A673 (cell line): ENCODE results near the gene FBXO21. TPM values are rescaled to one million over a fixed set of nuclear protein-coding genes. Genes with fewer than 3 reads are reported as not detected.
"Not testable (repeated sequence)": the region's sequence is repeated elsewhere in the genome, so short reads cannot be mapped to it uniquely, and the experiment has no call there.

Experiments used
- BruUV-seq: library from RNA; stranded (reverse); fragments of 400-500 nt; replicated peaks from 2 replicates; lab custom pipeline; 2021; lab: Mats Ljungman, UMichigan
- CTCF ChIA-PET: fragments of 300-600 bp; sonication (Branson Sonifier 250); formaldehyde crosslinking; loops from one replicate; lab custom pipeline; 2022; ENCODE audit warnings: antibody characterized with exemption; lab: Charles Lee
- POLR2A ChIA-PET: fragments of 300-600 bp; sonication (Branson Sonifier 250); formaldehyde crosslinking; loops from one replicate; lab custom pipeline; 2022; ENCODE audit warnings: antibody characterized with exemption; ENCODE audit not compliant: low non-redundant PET; lab: Charles Lee
- DNase-seq: peaks from one replicate; pipeline ENCODE4 v3.0.0-alpha.2; 2015; ENCODE audit warnings: low spot score
- H3K27ac ChIP-seq: fragments of 200-600 bp; sonication (generic); 2 replicates; pipeline ENCODE4 v1.5.1; 2016; ENCODE audit warnings: mixed run types, low read depth, mild to moderate bottlenecking, mixed read lengths, antibody characterized with exemption, low read length; ENCODE audit not compliant: poor library complexity, severe bottlenecking
- H3K27me3 ChIP-seq: fragments of 200-600 bp; sonication (generic); replicated peaks from 2 replicates; pipeline ENCODE4 v1.6.1; 2017; ENCODE audit warnings: mixed run types, low read depth, mild to moderate bottlenecking, mixed read lengths, antibody characterized with exemption, low read length; ENCODE audit not compliant: insufficient read depth, poor library complexity
- H3K36me3 ChIP-seq: fragments of 200-600 bp; sonication (generic); 2 replicates; pipeline ENCODE4 v1.6.1; 2016; ENCODE audit warnings: mixed run types, mild to moderate bottlenecking, mixed read lengths, antibody characterized with exemption, low read length; ENCODE audit not compliant: insufficient read depth, poor library complexity, severe bottlenecking
- H3K4me1 ChIP-seq: fragments of 200-600 bp; sonication (generic); 2 replicates; pipeline ENCODE4 v1.6.1; 2017; ENCODE audit warnings: mixed run types, mild to moderate bottlenecking, mixed read lengths, antibody characterized with exemption, low read length; ENCODE audit not compliant: insufficient read depth, poor library complexity, severe bottlenecking
- H3K4me3 ChIP-seq: fragments of 200-600 bp; sonication (generic); 2 replicates; pipeline ENCODE4 v1.5.1; 2016; ENCODE audit warnings: low read depth, mixed run types, mild to moderate bottlenecking, mixed read lengths, low read length; ENCODE audit not compliant: poor library complexity, severe bottlenecking
- H3K9me3 ChIP-seq: fragments of 200-600 bp; sonication (generic); 2 replicates; pipeline ENCODE4 v1.6.1; 2016; ENCODE audit warnings: mixed run types, low read depth, mild to moderate bottlenecking, mixed read lengths, antibody characterized with exemption, low read length; ENCODE audit not compliant: poor library complexity, severe bottlenecking
- EZH2 ChIP-seq: fragments of 200-600 bp; sonication (generic); IDR thresholded peaks from 2 replicates; pipeline ENCODE4 v1.6.1; 2017; ENCODE audit warnings: borderline replicate concordance, low read depth, mild to moderate bottlenecking, mixed read lengths, antibody characterized with exemption, low read length; ENCODE audit not compliant: poor library complexity, severe bottlenecking
- intact Hi-C: fragments of 100-400 bp; cut with micrococcal nuclease; formaldehyde crosslinking; loops from one replicate; pipeline ENCODE4 v1.10.0; 2022; ENCODE audit not compliant: unreplicated experiment
- total RNA-seq: library from RNA; stranded (reverse); gene quantifications from 2 replicates; pipeline ENCODE4 v1.2.3, GENCODE V29; 2021
- TF ChIP-seq, protein P1 (sequence below): fragments of 300-800, 200-600 bp; sonication (generic); conservative IDR thresholded peaks from 2 replicates; pipeline ENCODE4 v1.5.1; 2017; ENCODE audit warnings: low read depth, mild to moderate bottlenecking, antibody characterized with exemption, low read length, moderate library complexity, mixed read lengths

The FBXO21 gene
- total RNA-seq, 1 experiment from 2014 or later, result 45.4 TPM

DNA sequence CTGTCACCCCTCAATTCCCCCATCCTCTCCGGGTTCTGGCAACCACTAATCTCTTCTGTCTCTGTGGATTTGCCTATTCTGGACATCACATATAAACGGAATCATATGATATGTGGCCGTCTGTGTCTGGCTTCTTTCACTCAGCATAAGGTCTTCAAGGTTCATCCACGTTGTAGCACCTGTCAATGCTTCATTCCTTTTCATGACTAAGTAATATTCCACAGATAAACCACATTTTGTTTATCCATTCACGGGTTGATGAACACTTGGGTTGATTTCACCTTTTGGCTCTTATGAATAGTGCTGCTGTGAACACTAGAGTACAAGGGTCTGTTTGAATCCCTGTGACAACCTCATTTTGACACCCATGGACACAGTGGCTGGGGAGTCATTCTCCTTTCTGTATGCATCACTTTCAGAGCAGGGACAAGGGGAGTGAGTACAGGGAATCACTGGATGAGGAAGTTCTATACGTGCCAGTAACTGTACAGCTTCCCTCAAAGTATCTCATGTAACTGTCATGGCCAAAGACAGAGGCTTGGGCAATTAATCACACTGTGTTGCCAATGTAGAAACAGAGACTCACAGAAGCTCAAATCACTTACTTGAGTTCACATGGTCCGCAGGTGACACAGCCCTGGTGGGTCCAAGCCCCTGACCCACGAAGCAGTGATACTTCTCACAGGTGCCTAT lies 80.2 kb downstream of the FBXO21 start:
- H3K4me1 ChIP-seq, result no peaks in the 10 kb centered on the region
- no TSS peak for BruUV-seq
- POLR2A ChIA-PET, result no interaction called here
- H3K27me3 ChIP-seq, result no peaks in the 10 kb centered on the region
- intact Hi-C loops, result loop anchor here (10.0 kb wide), 1 partner anchor 405 kb away; no protein-coding TSS in a partner anchor
- H3K9me3 ChIP-seq, result no peaks in the 10 kb centered on the region
- H3K36me3 ChIP-seq, result no peaks in the 10 kb centered on the region
- H3K4me3 ChIP-seq, result no peak overlapping the region
- H3K27ac ChIP-seq, result no peak overlapping the region
- DNase-seq, result no peak
- no peak for TF ChIP-seq EZH2
- TF ChIP-seq, protein P1, sequence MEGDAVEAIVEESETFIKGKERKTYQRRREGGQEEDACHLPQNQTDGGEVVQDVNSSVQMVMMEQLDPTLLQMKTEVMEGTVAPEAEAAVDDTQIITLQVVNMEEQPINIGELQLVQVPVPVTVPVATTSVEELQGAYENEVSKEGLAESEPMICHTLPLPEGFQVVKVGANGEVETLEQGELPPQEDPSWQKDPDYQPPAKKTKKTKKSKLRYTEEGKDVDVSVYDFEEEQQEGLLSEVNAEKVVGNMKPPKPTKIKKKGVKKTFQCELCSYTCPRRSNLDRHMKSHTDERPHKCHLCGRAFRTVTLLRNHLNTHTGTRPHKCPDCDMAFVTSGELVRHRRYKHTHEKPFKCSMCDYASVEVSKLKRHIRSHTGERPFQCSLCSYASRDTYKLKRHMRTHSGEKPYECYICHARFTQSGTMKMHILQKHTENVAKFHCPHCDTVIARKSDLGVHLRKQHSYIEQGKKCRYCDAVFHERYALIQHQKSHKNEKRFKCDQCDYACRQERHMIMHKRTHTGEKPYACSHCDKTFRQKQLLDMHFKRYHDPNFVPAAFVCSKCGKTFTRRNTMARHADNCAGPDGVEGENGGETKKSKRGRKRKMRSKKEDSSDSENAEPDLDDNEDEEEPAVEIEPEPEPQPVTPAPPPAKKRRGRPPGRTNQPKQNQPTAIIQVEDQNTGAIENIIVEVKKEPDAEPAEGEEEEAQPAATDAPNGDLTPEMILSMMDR, result no peak
- CTCF ChIA-PET, result no interaction called here

DNA sequence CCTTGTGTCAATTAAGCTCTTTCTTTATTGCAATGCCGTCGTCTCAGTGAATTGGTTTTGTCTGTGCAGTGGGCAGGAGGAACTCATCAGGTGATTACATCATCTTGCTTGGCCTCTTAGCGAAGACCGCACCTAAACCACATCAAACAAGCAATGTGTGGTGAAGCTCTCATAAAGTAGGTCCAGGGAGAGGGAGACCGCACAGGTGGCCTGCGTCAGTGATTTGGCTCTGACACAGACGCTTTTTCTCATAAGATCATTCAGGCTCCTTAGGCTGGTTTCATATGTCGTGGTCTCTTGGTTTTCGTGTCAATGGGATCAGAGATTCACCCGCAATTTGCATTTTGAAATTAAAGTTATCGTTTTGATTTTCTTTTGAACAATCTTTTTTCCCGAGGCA lies 84.4 kb downstream of the FBXO21 start:
- intact Hi-C loops, result no loop called here
- ChIA-PET CTCF (no interaction called here), POLR2A (no interaction called here)
- TF ChIP-seq, protein P1, result no peak
- TF ChIP-seq EZH2, result no peak
- H3K27me3 ChIP-seq, result peaks cover 12% of the 10 kb centered on the region
- BruUV-seq, result no TSS peak
- no peak overlapping the region for H3K4me3 ChIP-seq
- no peak for DNase-seq
- H3K27ac ChIP-seq, result no peak overlapping the region
- no peaks in the 10 kb centered on the region for H3K9me3 ChIP-seq
- H3K4me1 ChIP-seq, result no peaks in the 10 kb centered on the region
- no peaks in the 10 kb centered on the region for H3K36me3 ChIP-seq

DNA sequence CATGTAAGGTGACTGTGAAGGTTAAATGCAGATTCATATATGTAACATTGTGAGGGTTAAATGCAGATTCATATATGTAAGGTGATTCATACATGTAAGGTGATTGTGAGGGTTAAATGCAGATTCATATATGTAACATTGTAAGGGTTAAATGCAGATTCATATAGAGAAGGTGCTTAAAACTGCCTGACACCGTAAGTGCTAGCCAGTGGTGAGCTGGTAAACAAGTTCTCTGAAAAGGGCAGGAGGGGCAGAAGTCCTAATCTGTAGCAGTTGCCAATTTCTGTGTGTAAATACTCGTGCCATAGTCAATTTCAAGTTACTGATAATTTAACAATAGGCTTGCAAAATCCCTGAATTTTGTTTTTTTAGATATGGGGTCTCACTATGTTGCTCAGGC lies 86.3 kb downstream of the FBXO21 start:
- not testable (repeated sequence) for DNase-seq, BruUV-seq, H3K27ac ChIP-seq

DNA sequence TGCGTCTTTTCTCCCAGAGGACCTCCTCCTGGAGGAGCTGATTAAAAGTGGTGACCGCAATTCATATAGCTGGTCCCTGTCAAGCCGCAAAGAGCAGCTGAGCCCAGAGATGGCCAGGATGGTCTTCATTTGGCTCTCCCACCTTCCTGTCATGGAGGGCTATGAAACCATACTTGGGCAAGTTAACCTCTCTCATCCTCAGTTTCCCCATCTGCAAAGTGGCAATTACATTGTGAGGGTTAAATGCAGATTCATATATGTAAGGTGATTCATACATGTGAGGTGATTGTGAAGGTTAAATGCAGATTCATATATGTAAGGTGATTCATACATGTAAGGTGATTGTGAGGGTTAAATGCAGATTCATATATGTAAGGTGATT lies 87.5 kb downstream of the FBXO21 start:
- POLR2A ChIA-PET, result no interaction called here
- TF ChIP-seq, protein P1, result no peak
- TF ChIP-seq EZH2, result no peak
- Histone ChIP-seq H3K9me3 (no peaks in the 10 kb centered on the region), H3K27ac (no peak overlapping the region), H3K27me3 (peaks cover 41% of the 10 kb centered on the region), H3K36me3 (no peaks in the 10 kb centered on the region), H3K4me3 (no peak overlapping the region), H3K4me1 (peaks cover 10% of the 10 kb centered on the region)
- intact Hi-C loops, result no loop called here
- no peak for DNase-seq
- BruUV-seq, result no TSS peak
- CTCF ChIA-PET, result no interaction called here

More for the DNA sequence above, 86.3 kb downstream of the FBXO21 start:
- H3K4me1 ChIP-seq, CTCF ChIA-PET, POLR2A ChIA-PET, H3K36me3 ChIP-seq, H3K9me3 ChIP-seq, intact Hi-C loops, H3K4me3 ChIP-seq: not testable (repeated sequence)
- H3K27me3 ChIP-seq, result peaks cover 29% of the 10 kb centered on the region
